NCI-H1105 treated with DMSO at 0.1 percent for 48 hours (cell line): ENCODE measurements around the gene ATP5PB.

Experiments used
- DNase-seq: peaks from one replicate; lab custom pipeline; 2025; lab: John Stamatoyannopoulos, UW

Gene ATP5PB

DNA sequence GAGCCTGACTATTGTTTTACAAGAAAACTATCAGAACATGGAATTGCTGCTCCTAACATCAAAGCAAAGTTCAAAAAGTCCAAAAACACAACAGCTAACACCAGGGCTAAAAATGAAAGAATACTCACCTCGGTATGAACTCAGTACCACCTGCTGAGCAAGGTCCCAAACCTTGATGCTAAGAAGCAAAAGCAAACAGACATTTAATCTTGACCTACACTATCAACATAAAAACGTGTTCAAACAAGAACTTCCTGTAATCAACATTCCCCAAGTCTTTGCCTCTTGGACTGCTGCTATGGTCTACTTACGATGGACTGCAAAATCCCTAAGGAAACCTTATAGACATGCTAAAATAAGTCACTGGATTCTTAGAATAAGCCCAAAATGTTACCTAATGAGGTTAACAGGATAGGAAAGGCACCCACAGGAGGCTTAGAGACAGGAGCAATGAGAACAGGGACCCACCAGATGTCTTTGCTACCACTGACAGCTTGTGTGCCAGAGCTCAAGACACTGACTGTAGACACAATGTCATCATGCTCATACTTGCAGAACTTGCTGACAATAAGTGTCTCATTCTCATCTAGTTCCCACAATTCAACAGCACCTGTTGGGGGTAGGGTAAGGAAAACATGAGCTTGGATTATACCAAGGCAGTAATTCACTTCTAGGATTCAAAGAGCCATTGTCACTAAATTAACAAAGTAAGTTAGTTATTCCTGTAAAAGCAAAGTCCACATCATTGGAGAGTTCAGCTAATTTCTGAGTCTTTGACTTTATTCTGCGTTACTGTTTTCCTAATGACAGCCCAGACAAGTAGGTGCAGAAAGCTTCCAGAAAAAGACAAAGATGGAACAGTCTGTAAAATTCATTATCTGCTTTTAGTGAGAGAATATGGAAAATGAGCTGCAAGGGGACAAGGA lies 2.0 kb upstream of the ATP5PB start:
- no peak for DNase-seq

DNA sequence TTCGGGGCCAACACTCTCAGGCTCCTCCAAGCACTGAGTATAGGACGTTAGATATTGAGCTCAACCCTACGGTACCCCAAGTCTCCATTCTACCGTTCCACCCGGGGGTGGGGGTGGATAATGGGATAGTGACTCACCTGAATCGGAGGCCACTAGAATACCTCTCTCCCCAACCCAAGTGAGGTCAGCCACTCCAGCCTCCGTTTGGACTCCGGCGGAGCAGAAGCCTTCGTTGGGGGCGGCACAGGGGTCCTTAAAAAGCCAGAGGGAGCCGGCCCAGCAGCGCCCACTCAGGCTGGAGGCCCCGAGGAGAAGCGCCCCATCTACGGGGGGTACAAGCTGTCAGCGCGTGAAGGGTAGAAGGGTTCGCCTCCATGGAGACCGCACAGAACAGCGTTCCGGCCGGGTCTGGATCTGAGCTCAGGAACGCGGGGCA lies 764 bp upstream of the ATP5PB start:
- DNase-seq, result no peak

DNA sequence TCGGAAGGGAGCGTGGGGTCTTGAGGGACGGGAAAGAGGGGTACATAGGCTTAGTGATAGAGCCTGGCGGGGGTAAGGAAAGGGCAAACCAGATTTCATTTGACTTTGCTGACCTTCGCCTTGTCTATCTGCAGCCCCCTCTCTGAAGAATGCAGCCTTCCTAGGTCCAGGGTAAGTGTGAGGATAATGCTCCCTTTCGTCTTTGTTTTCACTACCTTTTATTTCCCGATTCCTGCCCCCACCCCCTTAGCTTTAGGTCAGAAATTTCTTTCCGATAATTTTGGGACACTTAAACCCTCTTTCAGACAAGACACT lies 396 bp downstream of the ATP5PB start:
- no peak for DNase-seq

DNA sequence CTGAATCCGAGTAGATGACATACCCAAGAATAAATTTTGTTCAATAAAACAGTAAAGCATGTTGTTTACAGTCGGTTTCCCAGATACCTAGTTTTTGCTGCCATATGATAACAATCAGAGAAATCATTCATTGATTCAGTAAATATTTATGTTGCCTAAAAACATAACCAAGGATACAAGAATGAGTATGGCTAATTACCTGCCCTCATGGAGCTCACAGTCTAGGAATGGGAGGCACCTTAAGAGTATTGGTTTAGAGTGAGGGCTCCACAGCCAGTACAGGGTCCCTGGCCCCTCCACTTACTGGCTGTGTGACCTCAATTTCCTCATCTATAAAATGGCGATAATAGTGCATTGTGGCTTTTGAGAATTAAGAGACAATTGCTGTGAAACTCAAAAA lies 921 bp downstream of the ATP5PB start:
- no peak for DNase-seq

DNA sequence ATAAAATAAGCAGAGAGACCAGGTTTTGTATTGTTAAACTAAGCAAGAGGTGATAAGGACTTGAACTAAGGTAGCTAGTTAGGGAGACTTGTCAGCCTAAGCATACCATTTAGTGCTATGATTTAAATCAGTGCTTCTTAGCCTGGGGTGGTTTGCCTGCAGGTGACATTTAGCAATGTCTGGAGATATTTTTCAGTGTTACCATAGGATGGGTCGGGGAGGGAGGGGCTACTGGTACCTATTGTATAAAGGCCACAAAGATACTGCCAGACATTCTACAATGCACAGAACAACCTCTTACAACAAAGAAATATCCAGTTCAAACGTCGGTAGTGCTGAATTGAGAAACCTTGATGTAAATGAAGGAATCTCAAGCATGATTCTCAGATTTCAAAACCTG lies 3.3 kb downstream of the ATP5PB start:
- DNase-seq, result no peak

DNA sequence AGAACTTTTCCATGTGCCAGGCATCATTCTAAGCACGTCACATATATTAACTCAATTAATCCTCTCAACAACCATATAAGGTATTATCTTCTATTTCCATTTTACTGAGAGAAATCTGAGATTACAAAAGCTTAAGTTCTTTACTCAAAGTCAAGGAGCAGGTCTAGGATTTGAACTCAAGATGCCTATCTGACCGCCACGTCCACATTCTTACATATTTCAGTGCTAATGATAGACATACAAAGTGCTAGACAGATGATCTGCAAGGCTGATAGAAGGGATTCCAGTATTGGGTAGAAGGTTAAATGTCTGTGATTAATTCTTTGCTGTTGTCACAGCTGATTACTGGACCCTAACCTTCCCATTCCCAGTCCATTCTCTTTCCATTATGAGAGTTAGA lies 4.4 kb downstream of the ATP5PB start:
- no peak for DNase-seq

DNA sequence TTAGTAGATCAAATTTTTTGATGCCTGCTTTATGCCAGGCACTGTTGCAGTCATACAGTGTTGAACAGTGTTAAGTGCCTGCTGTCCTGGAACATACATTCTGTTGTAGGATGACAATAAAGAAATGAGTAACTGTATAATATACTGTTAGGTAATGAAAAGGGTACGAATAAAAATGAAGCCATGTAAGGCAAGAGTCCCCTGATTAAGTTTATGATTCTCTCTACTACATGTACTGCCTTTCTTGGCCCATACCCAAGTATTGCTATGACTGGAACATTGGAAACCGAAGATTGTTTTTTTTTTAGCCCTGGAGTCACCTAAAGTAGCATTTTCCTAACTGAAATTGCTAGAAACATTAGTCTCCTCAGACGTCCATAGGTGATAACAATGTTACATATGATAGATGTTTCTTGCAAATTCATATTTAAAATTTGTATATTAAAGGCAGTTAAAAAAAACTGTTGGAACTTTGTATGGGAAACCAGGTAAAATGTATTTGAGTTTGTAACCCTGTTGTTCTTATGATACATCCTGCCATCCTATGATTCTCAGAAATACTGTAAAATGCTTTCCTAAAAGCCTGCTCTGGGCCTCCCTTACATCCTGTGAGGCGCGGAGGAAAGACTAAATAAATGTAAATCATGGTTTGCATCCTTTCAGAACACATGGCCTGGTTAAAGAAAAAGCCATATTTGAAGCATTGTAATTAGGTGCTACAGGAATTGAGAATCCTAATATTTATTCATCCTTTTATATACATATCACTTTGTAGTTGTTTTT lies 5.8 kb downstream of the ATP5PB start:
- DNase-seq, result no peak

DNA sequence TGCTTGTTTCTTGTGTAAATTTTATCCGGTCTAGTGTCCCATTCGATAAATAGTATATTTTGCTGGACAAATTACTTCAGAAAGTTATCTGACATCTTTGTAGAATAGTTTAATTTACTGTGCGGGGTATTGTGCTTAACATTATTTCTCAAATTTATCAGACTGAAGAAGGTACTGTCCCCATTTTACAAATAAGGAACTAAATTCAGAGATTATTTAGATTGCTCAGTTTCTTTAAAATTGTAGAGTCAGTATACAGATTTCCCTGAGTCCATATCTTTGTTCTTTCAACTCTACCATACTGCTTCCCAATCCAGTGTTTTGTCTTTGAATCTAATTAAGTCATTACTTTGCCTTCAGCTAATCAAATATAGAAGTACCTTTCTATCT lies 6.4 kb downstream of the ATP5PB start:
- no peak for DNase-seq

DNA sequence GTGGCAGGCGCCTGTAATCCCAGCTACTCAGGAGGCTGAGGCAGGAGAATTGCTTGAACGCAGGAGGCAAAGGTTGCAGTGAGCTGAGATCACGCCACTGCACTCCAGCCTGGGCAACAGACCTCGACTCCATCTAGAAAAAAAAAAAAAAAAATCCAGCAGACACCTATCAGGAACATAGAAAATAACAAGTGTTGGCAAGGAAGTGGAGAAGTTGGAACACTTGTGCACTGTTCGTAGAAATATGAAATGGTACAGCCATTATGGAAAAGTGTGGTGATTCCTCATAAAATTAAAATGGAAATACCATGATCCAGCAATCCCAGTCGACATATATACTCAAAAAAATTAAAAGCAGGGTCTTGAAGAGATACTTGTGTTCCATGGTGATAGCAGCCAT lies 12.5 kb downstream of the ATP5PB start:
- DNase-seq, result no peak

DNA sequence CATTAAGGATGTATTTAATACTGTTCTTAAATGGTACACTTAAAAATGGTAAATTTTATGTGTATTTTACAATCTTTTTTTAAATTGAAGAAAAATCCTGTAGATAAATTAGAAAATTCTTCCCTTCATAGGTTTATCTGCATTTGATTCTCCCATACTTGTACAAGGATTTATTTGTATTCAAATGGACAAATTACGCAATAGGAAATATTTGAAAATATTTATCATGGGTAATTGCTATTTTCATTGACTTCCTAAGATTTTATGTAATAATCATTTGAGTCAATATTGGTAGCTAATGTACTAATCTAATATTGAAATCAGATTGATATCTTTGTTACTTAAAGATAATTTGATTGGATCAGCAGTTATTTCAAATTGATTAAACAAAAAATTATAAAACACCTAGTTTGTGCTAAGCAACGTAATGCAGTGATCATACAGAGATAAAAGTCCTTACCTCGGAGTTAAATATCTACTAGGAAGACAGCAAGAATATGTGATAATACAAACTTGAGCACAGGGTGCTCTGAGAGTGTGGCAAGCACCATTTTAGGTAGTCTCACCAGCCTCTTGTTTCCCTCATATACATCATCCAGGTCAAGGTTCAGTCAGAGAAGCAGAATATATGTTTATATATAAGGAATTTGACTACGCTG lies 13.2 kb downstream of the ATP5PB start:
- no peak for DNase-seq

DNA sequence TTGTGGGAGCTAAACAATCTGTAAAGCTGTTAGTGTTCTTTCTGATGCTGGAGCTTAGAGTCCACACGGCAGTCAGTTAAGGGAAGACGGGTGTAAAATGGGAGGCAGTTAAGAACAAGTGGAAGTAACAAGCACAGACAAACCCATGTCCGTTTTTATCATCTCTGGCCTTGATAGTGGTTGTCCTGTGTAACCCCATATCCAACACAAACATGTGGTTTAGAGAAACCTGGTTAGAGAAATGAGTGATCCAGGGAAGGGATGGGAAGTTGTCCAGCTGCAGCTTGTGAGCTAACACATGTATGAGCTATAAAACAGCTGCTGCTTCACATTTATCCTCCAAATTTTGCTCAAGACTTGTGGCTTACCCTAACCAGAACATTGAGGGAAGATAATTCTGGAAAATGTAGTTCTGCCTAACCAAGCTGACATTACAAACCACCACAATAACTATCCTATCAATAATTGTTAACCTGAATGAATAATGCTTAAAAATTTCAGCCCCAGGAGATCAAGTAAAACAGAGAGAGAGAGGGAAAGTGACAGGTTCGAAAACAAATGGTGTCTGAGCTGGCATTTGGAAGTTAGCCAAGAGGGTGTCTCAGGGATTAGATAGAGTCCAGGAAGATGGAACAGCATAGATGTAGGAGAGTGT lies 13.9 kb downstream of the ATP5PB start:
- no peak for DNase-seq

DNA sequence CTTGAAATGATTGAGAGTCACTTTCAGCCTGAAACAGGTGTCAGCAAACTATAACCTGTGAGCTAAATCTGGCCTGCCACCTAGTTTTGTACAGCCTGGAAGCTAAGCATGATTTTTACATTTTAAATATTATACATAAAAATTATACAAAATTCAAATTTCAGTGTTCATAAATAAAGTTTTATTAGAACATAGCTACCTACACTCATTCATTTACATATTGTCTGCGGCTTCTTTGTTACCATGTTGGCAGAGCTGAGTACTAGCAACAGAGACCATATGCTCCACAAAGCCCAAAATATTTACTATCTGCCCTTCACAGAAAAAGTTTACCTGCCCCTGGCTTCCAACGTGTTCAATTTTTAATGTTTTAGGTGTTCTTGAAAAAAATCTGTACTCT lies 16.5 kb downstream of the ATP5PB start:
- no peak for DNase-seq

DNA sequence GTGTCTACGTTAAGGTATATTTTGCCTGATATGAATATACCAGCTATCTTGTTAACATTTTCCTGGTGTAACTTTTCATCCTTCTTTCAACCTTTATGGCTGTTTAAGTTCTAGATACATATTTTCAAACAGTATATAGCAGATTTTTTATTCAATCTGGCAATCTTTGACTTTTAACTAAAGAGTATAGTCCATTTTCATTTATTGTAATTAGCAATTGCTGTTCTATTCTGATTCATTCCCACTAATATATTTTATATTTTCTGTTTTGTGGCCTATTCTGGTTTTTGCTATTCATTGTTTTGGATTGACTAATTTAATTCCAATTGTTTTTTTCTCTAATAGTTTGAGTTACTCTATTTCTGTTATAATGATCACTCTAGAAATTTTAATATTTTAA lies 17.2 kb downstream of the ATP5PB start:
- DNase-seq, result no peak

DNA sequence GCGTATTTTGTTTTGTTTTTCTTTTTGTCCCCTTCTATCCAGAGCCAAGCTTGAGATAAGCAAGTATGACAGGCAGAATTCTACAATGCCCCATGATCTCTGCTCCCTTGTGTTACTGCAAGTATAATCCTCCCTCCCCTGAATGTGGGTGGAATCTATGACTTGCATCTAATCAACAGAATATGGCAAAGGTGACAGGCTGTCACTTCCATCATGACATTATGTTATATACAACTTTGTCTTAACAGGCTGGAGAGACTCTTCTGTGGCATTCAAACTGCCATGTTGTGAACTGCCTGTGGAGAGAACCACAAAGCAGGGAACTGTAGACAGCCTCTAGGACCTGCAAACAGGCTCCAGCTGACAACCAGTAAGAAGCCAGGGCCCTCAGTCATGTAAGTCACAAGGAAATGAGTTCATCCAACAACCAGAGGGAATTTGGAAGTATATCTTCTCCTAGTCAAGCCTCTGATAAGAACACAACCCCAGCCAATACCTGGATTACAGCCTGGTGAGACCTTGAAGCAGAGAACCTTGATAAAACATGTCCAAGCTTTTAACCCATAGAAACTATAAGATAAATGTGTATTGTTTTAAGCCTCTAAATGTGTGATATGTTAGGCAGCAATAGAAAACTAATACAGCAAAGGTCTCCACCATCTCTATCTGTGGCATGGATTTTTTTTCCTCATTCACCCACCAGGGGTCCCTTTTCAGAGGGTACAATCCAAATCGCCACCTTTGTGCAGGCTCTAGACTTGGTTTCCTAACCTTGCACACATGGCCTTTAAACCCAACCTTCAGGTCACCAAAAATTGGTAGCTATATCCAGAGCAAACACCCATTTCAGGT lies 18.8 kb downstream of the ATP5PB start:
- DNase-seq, result no peak

DNA sequence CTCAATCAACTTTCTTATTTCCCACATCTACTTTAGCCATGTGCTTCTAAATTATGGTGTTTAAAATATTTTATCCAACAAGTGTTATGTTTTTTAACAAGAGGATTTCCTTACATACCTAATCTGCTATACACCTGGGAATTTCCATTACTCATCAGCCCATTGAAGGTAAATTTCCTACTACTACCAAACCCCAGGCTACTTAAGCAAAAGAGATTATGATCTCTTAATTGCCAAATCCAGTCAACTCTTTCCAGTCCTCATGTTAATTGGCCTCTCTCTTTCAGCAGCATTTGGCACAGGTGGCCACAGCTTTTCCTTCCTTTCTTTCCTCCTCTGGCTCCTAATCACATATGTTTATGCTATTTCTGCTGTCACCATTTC lies 19.4 kb downstream of the ATP5PB start:
- DNase-seq, result peak; percentile 67

DNA sequence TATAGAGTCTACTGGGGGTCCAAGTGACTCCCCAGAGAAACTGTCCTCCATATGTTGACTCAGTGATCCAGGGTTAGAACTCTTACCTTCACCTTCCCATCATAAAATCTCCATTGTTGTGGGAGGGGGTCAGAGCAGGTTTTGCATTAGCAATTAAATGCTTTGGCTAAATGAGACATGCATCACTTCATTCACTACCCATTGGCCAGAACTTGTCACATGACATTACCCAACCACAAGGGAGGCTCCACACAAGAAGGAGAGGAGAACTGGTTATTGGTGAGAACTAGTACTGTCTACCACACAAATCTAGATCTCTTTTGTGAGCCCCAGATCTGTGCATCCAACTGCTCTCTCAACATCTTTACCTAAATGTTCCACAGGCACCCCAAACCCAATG lies 20.3 kb downstream of the ATP5PB start:
- DNase-seq, result no peak

DNA sequence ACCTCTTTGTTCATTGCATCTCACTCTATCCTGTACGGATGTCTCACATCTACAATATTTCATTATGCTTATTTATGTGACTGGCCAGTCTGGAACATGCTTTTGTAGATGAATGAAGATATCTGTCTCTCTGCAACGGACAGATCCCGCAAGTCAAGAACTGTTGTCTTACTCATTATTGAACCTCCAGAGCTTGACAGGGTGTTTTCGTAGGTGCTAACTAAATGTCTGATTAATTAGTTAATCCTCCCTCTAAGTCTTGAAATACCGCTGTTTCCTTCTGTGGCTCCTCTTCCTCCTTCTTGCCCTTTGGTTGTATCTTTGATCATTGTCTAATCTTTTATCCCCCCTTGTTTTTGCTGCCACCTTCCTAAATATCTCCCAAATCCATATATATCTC lies 21.3 kb downstream of the ATP5PB start:
- no peak for DNase-seq

DNA sequence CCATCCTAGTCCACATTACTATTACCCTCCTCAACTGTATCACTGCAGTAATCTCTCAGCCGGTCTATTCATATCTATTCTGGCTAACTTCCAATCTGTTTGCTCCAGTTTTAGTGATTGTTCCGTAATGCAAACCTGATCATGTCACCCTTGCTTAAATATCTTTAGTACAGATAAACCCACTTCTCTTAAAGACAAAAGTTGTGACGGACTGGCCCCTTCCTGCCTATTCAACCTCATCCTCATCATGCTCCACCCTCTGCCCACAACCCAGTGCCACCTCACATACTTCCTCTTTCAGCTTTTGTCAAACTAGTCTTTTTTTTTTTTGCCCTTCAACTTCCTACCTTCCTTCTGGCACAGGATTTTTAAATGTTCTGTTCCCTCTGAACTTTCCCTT lies 21.7 kb downstream of the ATP5PB start:
- no peak for DNase-seq

DNA sequence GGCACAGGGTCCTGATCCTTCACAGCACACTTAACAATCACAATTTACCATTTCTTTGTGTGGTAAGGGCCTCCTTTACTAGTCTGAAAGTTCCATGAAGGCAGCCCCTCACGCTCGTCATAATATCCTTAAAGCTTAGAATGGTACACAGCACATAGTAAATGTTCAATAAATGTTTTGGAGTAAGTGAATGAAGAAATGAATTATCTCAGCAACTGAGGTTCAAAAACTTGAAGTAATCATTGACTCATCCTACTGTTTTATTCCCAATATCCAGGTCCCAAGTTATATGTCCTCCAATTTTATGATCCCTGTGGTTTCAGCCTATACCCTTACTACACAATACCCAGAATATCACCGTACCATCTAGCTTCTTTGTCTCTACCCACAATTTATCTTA lies 22.3 kb downstream of the ATP5PB start:
- no peak for DNase-seq

DNA sequence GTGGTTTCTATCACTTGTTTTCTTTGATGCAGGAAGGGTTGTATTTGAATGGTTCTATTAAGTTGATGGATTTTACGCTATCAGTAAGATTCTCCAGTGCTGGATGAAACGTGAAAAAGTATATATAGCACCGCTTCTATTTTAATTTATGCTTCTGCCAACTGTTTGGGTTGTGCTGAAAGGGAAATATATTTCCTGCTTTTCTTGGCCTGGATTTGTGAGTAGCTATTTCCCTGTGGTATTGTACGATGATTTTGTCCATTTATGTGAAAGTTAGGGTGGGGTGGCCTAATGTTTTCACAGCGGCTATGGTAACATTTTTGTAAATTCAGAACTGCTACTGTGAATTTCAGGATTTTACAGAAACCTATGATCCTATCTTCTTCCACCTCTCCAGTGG lies 24.8 kb downstream of the ATP5PB start:
- DNase-seq, result no peak

DNA sequence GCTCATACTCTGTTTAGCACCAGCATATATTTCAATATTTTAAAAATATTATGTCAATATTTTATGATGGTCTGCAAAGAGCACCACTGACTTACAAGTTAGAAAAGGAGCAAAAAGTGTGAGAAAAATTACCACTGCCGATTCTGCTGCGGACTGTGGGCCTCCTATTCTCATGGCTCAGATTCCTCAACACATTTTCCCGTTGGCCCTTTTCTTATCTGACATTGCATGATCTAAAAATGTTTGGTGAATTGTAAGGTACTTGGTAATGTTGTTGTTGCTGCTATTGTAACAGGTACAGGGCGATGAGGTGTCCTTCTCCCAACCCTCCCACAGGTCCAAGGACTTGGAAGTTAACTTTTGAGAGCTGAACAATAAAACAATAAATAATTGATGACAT lies 25.3 kb downstream of the ATP5PB start:
- no peak for DNase-seq

DNA sequence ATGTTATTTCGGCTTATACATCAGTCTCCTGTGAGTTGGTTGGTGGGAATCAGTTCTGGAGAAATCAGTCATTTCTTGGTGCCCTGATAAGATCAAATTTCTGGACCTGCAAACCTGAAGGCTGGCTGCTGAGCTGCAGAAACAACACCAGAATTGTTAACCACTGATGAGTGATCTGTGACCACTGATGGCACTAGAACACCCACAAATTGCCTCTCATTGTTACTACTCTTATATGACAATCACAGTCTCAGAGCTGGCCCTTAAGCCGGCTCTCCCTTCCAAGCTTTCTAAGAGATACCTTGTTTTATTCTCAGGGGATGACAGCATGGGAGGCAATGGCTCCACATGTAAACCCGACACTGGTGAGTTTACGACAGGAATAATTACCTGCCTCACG lies 26.4 kb downstream of the ATP5PB start:
- DNase-seq, result no peak
